ENCODE measurements around the gene PPP6R1. TPM values are rescaled to one million over a fixed set of nuclear protein-coding genes. Genes with fewer than 3 reads are reported as not detected.
A peak's percentile ranks its signal among the peaks of the same experiment; 100 is the strongest.

PPP6R1 gene
- polyA plus RNA-seq, 1 donor: 65.1 TPM

DNA sequence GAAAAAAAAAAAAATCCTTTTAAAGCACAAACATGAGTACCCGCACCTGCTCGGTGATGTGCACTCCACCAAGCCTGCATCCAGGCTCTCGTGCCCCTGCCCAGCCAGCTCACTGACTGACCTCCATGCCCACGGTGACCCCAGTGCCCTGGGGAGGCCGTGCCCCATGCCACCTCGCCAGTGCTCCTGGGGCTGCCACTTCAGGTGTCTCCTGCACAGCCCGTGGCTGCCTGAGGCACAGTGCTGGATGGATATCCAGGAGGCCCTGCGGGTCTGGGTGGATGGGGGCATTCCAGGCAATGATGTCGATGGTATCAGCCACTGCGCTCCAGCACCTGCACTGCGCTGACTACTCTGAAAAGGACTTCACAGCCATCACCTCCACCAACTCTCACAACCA lies 9.0 kb downstream of the PPP6R1 start:
- no peak overlapping the region for H3K4me3 ChIP-seq (ENCODE audit: low read length)
- H3K4me1 ChIP-seq (ENCODE audit: control insufficient read depth, insufficient read depth, low read length): peaks cover 24% of the 10 kb centered on the region
- H3K9me3 ChIP-seq (ENCODE audit: control insufficient read depth, low read depth, low read length): no peaks in the 10 kb centered on the region
- H3K27me3 ChIP-seq (ENCODE audit: control insufficient read depth, insufficient read depth, low read length): no peaks in the 10 kb centered on the region
- no peak overlapping the region for H3K27ac ChIP-seq (ENCODE audit: low read length)
- no CpG with 5 or more reads among the region's 11 CpGs for WGBS (ENCODE audit: insufficient coverage, low lambda C conversion rate)
- no peak for DNase-seq
- H3K36me3 ChIP-seq (ENCODE audit: control insufficient read depth, insufficient read depth, low read length): peaks cover 54% of the 10 kb centered on the region

DNA sequence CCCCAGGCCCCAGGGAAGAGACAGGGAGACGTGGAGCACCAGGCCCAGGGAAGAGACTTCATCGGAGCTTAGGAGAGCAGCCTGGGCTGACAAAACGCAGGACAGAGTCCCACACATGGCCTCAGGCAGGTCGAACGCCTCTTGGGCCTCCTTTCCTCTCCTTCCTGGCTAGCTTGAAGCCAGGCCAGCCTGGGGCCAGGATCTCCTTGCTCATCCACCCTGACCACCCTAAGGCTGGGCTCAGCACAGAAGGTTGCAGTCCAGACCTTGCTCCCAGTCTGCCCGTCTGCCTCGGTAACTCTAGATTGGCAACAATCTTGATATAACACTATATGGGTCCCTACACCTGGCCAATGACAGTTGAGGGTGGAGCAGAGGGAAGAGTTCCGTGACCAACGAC lies 10.1 kb downstream of the PPP6R1 start:
- peaks cover 56% of the 10 kb centered on the region for H3K36me3 ChIP-seq (ENCODE audit: control insufficient read depth, insufficient read depth, low read length)
- H3K27me3 ChIP-seq (ENCODE audit: control insufficient read depth, insufficient read depth, low read length): no peaks in the 10 kb centered on the region
- H3K27ac ChIP-seq (ENCODE audit: low read length): no peak overlapping the region
- H3K4me1 ChIP-seq (ENCODE audit: control insufficient read depth, insufficient read depth, low read length): peaks cover 20% of the 10 kb centered on the region
- H3K9me3 ChIP-seq (ENCODE audit: control insufficient read depth, low read depth, low read length): no peaks in the 10 kb centered on the region
- no peak for DNase-seq
- H3K4me3 ChIP-seq (ENCODE audit: low read length): no peak overlapping the region
- WGBS (ENCODE audit: insufficient coverage, low lambda C conversion rate): no CpG with 5 or more reads among the region's 9 CpGs

DNA sequence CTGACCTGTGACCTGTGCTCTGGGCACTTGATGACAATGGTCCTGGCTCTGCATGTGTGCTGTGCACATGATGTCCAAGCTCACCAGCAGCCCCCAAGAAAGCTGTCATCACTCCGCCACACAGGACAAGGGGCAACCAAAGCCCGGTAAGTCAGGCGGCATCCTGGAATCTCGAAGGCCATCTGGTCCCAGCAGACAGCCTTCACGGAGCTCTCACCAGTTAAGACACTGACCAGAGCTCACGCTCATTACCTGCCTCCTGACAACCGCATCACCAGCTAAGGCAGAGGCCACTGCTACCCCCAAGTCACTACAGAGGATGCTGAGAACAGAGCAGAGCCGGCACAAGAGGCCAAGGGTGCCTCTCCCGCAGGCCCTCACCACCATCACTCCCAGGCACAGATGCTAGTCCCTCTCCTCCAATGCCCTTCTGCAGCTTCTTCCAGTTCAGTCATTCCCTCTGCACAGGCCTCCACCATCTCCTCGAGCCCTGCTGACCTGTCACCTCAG lies 10.6 kb downstream of the PPP6R1 start:
- DNase-seq: no peak
- WGBS (ENCODE audit: insufficient coverage, low lambda C conversion rate): no CpG with 5 or more reads among the region's 10 CpGs

DNA sequence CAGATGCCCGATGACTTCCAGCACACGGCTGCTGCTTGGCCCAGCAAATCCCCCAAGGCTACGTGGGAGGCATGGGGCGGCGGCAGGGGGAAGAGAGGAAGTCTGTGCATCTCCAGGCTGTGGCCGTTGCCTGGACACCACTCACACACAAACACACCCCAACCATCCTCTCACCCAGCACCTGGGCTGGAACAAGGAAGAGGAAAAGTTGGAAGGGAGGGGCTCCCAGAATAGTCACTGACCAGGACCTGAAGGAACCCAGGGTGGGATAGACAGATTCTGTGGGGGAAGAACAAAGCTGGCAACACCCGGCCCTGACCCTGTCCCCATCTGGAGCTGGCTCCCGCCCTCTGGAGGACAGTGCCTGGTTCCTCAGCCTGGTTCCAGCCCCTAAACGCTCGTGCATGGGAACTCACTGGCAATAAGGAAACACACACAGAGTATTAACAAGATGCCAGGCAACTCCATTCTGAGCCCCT lies 11.2 kb downstream of the PPP6R1 start:
- Histone ChIP-seq H3K27me3 (ENCODE audit: control insufficient read depth, insufficient read depth, low read length) (no peaks in the 10 kb centered on the region), H3K27ac (ENCODE audit: low read length) (peak overlapping the region; percentile 51)
- WGBS (ENCODE audit: insufficient coverage, low lambda C conversion rate): no CpG with 5 or more reads among the region's 10 CpGs

More for the DNA sequence above, 10.6 kb downstream of the PPP6R1 start:
- H3K27me3 ChIP-seq (ENCODE audit: control insufficient read depth, insufficient read depth, low read length): no peaks in the 10 kb centered on the region
- no peaks in the 10 kb centered on the region for H3K9me3 ChIP-seq (ENCODE audit: control insufficient read depth, low read depth, low read length)
- H3K27ac ChIP-seq (ENCODE audit: low read length): peak overlapping the region; percentile 51
- H3K4me1 ChIP-seq (ENCODE audit: control insufficient read depth, insufficient read depth, low read length): peaks cover 20% of the 10 kb centered on the region
- no peak overlapping the region for H3K4me3 ChIP-seq (ENCODE audit: low read length)
- H3K36me3 ChIP-seq (ENCODE audit: control insufficient read depth, insufficient read depth, low read length): peaks cover 55% of the 10 kb centered on the region

DNA sequence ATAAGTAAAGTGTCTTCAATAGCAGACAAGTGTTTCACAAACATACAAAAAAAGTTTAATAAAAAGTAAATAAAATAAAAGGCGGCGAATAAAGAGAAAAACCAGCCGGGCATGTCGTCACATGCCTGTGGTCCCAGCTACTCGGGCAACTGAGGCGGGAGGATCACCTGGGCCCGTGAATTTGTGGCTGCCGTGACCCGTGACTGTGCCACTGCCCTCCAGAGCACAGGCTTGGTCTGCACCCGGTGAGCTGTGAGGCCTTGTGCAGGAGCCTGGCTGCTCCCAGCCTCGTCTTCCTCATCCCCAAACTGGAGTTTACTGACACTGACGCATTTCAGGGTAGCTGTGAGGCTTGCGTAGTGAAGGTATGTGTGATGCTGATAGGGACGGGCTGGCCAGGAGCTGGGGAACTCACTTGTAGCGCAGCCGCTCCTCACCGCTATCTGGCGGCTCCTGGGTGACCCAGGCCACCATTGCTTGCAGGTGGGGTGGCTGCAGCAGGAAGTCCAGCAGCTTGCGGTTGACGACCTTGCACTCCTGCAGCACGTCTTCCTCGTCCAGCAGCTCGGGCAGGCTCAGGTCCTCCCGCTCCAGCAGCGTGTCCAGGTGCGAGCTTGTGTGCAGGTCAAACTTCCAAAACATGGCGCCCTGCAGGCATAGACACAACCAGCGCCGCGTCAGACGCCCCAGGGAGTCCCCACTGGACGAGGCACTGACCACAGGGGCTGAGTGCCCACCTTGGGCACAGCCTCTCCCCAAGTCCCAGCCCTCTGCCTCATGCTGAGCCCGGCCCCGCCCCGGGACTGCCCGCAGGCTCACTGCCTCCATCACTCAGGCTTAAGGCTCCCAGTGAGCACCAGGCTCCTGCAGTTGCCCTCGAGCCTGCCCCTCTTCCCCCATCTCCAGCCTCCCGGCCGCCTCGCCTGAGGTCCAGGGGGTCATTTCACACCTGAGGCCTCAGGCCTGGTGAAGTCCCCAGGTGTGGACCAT lies 12.1 kb downstream of the PPP6R1 start:
- peaks cover 62% of the 10 kb centered on the region for H3K36me3 ChIP-seq (ENCODE audit: control insufficient read depth, insufficient read depth, low read length)
- WGBS (ENCODE audit: insufficient coverage, low lambda C conversion rate): 100% methylated on average over 1 of the region's 40 CpGs
- no peak for DNase-seq
- H3K4me1 ChIP-seq (ENCODE audit: control insufficient read depth, insufficient read depth, low read length): peaks cover 20% of the 10 kb centered on the region
- H3K4me3 ChIP-seq (ENCODE audit: low read length): no peak overlapping the region
- no peaks in the 10 kb centered on the region for H3K27me3 ChIP-seq (ENCODE audit: control insufficient read depth, insufficient read depth, low read length)
- no peaks in the 10 kb centered on the region for H3K9me3 ChIP-seq (ENCODE audit: control insufficient read depth, low read depth, low read length)
- no peak overlapping the region for H3K27ac ChIP-seq (ENCODE audit: low read length)

More for the DNA sequence above, 11.2 kb downstream of the PPP6R1 start:
- peaks cover 20% of the 10 kb centered on the region for H3K4me1 ChIP-seq (ENCODE audit: control insufficient read depth, insufficient read depth, low read length)
- peak; percentile 36 to 64 for DNase-seq
- no peaks in the 10 kb centered on the region for H3K9me3 ChIP-seq (ENCODE audit: control insufficient read depth, low read depth, low read length)
- H3K36me3 ChIP-seq (ENCODE audit: control insufficient read depth, insufficient read depth, low read length): peaks cover 53% of the 10 kb centered on the region
- H3K4me3 ChIP-seq (ENCODE audit: low read length): no peak overlapping the region

DNA sequence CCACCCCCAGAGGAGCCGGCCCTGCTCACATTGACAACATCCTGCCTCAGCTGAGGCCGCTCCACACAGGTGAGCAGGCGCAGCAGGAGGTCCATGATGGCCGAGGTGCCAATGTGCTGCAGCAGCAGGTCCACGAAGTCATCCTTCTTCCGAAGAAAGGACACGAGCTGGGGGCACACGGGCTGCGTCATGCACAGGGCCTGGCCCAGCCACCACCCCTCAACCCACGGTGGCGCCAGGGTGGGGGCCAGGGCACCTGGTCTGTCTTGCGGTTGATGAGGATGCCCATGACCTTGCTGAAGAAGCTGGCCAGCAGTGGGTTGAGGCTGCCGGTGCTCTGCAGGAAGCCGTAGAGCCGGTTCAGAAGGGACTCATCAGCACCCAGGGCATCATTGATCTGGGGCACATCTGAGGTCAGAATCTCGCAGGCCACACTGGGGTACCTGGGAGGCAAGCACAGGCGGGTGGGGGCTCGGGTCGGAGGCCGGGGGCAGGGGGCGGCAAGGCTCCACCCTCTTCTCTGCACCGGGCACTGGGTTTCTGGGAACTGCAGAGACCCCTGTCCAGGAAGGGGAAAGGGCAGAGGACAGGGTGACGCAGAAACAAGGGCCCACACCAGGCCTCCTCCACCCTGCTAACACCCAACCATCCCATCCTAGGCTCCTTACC lies 13.4 kb downstream of the PPP6R1 start:
- peaks cover 66% of the 10 kb centered on the region for H3K36me3 ChIP-seq (ENCODE audit: control insufficient read depth, insufficient read depth, low read length)

DNA sequence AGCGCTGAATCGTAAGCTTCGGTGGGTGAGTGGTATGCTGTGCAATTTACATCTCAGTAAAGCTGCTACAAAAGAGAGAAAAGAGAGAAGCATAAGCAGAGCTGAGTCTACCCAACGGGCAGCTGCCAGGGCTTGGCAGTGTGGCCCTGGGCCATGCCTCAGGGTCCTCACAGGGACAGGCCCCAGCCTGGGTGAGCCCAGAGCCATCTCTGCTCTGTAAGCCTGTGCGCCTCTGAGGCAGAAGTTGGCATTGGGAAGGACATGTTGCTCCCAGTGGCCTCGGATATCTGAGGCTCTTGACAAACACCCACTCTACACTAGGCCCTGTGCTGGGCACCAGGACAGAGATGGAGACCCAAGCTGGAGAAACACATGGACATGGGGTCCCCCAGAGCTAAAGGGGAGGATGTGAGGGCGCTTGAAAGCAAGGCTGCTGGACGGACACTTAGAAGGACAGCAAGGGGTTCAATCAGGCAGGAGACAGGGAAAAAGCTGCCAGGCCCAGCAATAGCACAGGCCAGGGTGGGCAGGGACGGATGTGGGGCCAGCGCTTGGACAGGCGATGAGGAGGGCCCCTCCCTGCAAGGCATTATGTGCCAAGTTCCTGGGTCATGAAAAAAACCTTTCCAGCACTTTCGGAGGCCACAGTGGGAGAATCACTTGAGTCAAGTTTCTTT lies 14.7 kb downstream of the PPP6R1 start:
- no peak overlapping the region for H3K4me3 ChIP-seq (ENCODE audit: low read length)
- peaks cover 16% of the 10 kb centered on the region for H3K4me1 ChIP-seq (ENCODE audit: control insufficient read depth, insufficient read depth, low read length)
- DNase-seq: no peak
- H3K27ac ChIP-seq (ENCODE audit: low read length): no peak overlapping the region
- H3K36me3 ChIP-seq (ENCODE audit: control insufficient read depth, insufficient read depth, low read length): peaks cover 79% of the 10 kb centered on the region
- 94% methylated on average over 3 of the region's 12 CpGs for WGBS (ENCODE audit: insufficient coverage, low lambda C conversion rate)
- H3K27me3 ChIP-seq (ENCODE audit: control insufficient read depth, insufficient read depth, low read length): no peaks in the 10 kb centered on the region
- H3K9me3 ChIP-seq (ENCODE audit: control insufficient read depth, low read depth, low read length): no peaks in the 10 kb centered on the region

More for the DNA sequence above, 13.4 kb downstream of the PPP6R1 start:
- no CpG with 5 or more reads among the region's 23 CpGs for WGBS (ENCODE audit: insufficient coverage, low lambda C conversion rate)
- Histone ChIP-seq H3K4me3 (ENCODE audit: low read length) (no peak overlapping the region), H3K27me3 (ENCODE audit: control insufficient read depth, insufficient read depth, low read length) (no peaks in the 10 kb centered on the region), H3K4me1 (ENCODE audit: control insufficient read depth, insufficient read depth, low read length) (peaks cover 16% of the 10 kb centered on the region), H3K9me3 (ENCODE audit: control insufficient read depth, low read depth, low read length) (no peaks in the 10 kb centered on the region), H3K27ac (ENCODE audit: low read length) (no peak overlapping the region)
- DNase-seq: no peak

DNA sequence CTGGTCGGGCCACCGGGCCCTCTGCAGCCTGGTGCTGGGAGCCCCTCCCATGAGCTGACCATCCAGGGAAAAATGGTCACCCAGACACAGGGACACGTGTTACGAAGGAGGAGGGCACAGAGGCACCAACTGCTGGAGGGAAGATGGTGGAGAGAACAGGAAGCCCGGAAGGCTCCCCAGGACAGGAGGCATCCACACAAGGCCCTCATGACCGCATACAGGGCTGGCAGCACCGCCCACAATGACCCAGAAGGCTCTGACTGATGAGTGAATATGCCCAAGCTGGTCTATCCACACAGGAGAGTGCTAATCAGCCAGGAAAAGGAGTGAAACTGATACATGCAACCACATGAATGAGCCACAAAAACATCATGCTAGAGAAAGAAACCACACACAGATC lies 16.3 kb downstream of the PPP6R1 start:
- peaks cover 3% of the 10 kb centered on the region for H3K4me1 ChIP-seq (ENCODE audit: control insufficient read depth, insufficient read depth, low read length)
- H3K9me3 ChIP-seq (ENCODE audit: control insufficient read depth, low read depth, low read length): no peaks in the 10 kb centered on the region
- H3K36me3 ChIP-seq (ENCODE audit: control insufficient read depth, insufficient read depth, low read length): peaks cover 88% of the 10 kb centered on the region
- no CpG with 5 or more reads among the region's 7 CpGs for WGBS (ENCODE audit: insufficient coverage, low lambda C conversion rate)
- no peaks in the 10 kb centered on the region for H3K27me3 ChIP-seq (ENCODE audit: control insufficient read depth, insufficient read depth, low read length)
- H3K27ac ChIP-seq (ENCODE audit: low read length): no peak overlapping the region
- no peak for DNase-seq
- H3K4me3 ChIP-seq (ENCODE audit: low read length): no peak overlapping the region

DNA sequence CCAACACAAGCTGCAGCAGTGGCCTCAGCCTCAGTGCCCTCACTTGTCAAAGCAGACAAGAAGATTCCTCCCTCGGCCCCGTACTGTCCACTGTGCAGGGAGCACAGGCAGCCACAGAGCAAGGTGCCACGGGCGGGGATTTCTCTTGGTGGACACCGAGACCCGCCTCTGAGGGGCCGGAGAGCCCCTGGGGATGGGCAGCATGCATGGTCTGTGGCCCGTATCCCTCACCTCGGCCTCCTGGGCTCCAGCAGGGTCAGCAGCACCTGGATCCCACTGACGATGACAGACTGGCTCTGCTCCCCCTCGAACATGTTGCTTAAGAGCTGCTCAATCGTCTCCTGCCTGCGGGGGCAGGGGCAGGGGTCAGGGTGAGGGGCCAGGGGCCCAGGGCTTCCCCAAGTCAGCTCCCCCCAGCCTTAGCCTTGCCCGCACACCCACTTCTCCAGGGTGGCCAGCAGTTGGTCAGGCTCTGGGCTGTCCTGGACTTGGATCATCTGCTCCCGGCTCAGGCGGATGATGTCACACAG lies 16.8 kb downstream of the PPP6R1 start:
- no peak overlapping the region for H3K27ac ChIP-seq (ENCODE audit: low read length)
- peaks cover 90% of the 10 kb centered on the region for H3K36me3 ChIP-seq (ENCODE audit: control insufficient read depth, insufficient read depth, low read length)

More for the DNA sequence above, 16.8 kb downstream of the PPP6R1 start:
- Histone ChIP-seq H3K9me3 (ENCODE audit: control insufficient read depth, low read depth, low read length) (no peaks in the 10 kb centered on the region), H3K27me3 (ENCODE audit: control insufficient read depth, insufficient read depth, low read length) (no peaks in the 10 kb centered on the region), H3K4me1 (ENCODE audit: control insufficient read depth, insufficient read depth, low read length) (no peaks in the 10 kb centered on the region), H3K4me3 (ENCODE audit: low read length) (no peak overlapping the region)
- no peak for DNase-seq
- no CpG with 5 or more reads among the region's 16 CpGs for WGBS (ENCODE audit: insufficient coverage, low lambda C conversion rate)
